ENCODE results near the gene FAM20A.

FAM20A gene

GRCh38 chr17:68566442-68566738 is 34.8 kb downstream of the FAM20A start:
- TF ChIP-seq, protein P1, sequence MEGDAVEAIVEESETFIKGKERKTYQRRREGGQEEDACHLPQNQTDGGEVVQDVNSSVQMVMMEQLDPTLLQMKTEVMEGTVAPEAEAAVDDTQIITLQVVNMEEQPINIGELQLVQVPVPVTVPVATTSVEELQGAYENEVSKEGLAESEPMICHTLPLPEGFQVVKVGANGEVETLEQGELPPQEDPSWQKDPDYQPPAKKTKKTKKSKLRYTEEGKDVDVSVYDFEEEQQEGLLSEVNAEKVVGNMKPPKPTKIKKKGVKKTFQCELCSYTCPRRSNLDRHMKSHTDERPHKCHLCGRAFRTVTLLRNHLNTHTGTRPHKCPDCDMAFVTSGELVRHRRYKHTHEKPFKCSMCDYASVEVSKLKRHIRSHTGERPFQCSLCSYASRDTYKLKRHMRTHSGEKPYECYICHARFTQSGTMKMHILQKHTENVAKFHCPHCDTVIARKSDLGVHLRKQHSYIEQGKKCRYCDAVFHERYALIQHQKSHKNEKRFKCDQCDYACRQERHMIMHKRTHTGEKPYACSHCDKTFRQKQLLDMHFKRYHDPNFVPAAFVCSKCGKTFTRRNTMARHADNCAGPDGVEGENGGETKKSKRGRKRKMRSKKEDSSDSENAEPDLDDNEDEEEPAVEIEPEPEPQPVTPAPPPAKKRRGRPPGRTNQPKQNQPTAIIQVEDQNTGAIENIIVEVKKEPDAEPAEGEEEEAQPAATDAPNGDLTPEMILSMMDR (IDR thresholded peaks at IDR 0.05; ENCODE audit: low read depth, low read length, missing control alignments) = no peak
- in situ Hi-C loops (cut with HindIII; ENCODE audit: low sequenced_read_pairs) = no loop called here
- H3K4me3 ChIP-seq (ENCODE audit: low read depth, low read length) = no peak overlapping the region
- no peak for DNase-seq (ENCODE audit: low read depth)

DNA sequence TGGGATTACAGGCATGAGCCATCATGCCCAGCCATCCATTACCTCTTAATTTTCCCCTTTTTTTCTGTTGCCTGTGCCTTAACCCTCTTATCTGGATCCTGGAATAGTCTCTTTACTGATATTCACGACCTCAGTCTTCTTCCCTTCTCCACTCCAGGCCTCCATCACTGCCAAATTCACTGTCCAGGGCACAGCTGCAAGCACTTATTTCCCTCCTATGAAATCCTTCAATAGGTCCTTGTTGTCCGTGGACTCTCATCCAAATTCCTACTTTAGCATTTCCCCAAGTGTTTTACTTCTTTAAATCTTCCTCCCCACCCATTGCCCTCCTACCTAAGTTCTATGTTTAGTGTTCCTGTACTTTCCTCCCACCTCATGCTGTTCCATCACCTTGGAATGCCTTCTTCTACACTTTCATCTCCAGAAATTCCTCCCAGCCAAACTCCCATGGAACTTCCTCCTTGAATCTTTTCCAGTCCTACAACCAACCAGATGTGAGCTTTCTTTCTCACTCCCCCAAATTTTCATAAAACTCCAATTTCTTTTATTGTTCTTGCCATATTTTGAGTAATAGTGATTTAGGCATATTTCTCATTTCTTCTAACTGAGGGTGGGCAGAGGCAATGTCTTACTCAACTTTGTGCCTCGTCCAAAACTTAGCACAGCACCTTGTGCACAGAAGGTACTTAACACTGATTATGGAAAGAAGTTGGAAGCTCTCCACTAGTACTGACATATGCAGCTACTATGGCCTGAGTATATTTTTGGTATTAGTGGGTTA is 35.3 kb downstream of the FAM20A start:
- in situ Hi-C loops (cut with HindIII; ENCODE audit: low sequenced_read_pairs) = no loop called here
- TF ChIP-seq, protein P1 (IDR thresholded peaks at IDR 0.05; ENCODE audit: low read depth, low read length, missing control alignments) = no peak
- DNase-seq (ENCODE audit: low read depth) = no peak
- no peak overlapping the region for H3K4me3 ChIP-seq (ENCODE audit: low read depth, low read length)

GRCh38 chr17:68564415-68565111 is 36.6 kb downstream of the FAM20A start:
- in situ Hi-C loops (cut with HindIII; ENCODE audit: low sequenced_read_pairs) = no loop called here
- no peak for DNase-seq (ENCODE audit: low read depth)
- TF ChIP-seq, protein P1 (IDR thresholded peaks at IDR 0.05; ENCODE audit: low read depth, low read length, missing control alignments) = no peak
- H3K4me3 ChIP-seq (ENCODE audit: low read depth, low read length) = no peak overlapping the region

DNA sequence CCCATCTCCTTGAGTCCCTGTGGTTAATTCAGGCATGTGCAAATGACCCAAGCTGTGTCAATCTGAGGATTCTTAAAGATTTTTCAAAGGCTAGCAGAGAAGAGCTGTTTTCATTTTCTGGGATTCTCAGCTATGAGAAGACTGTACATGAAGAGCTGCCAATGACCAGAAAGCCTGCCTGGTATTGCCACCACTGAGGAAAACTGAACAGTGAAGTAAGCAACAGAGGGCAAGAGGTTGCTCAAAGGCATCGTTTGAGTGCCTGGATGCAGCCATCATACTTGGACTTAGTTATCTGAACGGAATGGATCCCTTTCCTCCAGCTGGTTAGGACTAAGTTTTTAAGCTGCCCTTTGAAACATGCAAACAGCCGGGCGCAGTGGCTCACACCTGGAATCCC is 38.4 kb downstream of the FAM20A start:
- in situ Hi-C loops (cut with HindIII; ENCODE audit: low sequenced_read_pairs) = no loop called here
- TF ChIP-seq, protein P1 (IDR thresholded peaks at IDR 0.05; ENCODE audit: low read depth, low read length, missing control alignments) = no peak
- H3K4me3 ChIP-seq (ENCODE audit: low read depth, low read length) = no peak overlapping the region
- DNase-seq (ENCODE audit: low read depth) = no peak

DNA sequence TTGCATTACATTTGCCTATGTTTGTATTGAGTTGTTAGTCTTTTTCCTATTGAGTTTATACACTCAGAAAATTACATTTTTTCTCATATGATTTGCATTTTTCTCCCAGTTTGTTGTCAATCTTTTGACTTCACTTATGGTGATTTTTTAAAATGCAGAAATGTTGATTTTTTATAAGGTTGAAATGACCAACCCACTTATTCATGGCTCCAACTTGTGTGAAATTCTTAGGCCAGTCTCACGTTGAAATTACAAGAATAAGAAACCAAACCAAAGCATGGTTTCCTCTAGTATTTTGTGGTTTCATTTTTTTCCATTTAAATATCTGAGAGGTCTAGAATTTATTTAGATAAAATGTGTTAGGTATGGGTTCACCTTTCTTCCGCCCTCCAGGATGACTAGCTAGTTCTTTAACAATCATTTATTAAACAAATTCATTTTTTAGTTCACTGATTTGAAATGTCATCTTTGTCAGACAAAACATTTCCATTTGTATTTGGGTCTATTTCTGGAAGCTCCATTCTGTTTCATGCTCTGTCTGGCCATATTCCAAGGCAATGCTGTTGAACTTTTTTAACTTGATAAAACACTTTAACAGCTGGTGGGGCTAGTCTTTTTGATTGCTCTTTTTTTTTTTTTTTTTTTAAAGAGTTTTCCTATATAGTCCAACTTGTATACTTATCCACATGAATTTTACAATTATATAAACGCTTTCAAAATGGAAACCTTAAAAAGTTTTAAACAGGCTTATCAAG is 40.0 kb downstream of the FAM20A start:
- TF ChIP-seq, protein P1 (IDR thresholded peaks at IDR 0.05; ENCODE audit: low read depth, low read length, missing control alignments) = no peak
- in situ Hi-C loops (cut with HindIII; ENCODE audit: low sequenced_read_pairs) = no loop called here
- DNase-seq (ENCODE audit: low read depth) = no peak
- no peak overlapping the region for H3K4me3 ChIP-seq (ENCODE audit: low read depth, low read length)

DNA sequence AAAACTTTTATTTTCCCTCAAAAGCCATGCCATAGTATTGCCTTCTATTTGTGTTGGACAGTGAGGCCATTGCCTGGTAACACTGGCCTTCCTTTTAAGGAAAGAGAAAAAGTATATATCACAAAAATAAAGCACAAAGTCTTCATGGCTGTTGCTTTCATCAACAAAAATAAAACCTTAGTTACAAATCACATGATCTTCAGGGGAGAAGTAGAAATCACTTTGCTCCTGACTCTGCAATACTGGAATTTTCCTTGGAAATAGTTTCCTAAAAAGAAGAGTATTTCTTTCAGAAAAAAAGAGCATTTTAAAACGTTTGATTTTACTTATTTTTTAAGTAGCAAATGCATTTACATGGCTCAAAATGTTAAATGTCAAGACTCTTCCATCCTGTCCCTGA is 41.9 kb downstream of the FAM20A start:
- TF ChIP-seq, protein P1 (IDR thresholded peaks at IDR 0.05; ENCODE audit: low read depth, low read length, missing control alignments) = no peak
- H3K4me3 ChIP-seq (ENCODE audit: low read depth, low read length) = no peak overlapping the region
- DNase-seq (ENCODE audit: low read depth) = no peak
- in situ Hi-C loops (cut with HindIII; ENCODE audit: low sequenced_read_pairs) = no loop called here

All from astrocyte of the cerebellum (primary cell).